GM19328 (cell line): ENCODE data around the gene ZNF18.

Experiments used
- ATAC-seq: cut with Tn5 transposase; IDR thresholded peaks from one replicate; pipeline ENCODE4 v1.9.1; 2021; ENCODE audit warnings: mild to moderate bottlenecking, moderate library complexity; ENCODE audit not compliant: unreplicated experiment

Gene ZNF18, protein sequence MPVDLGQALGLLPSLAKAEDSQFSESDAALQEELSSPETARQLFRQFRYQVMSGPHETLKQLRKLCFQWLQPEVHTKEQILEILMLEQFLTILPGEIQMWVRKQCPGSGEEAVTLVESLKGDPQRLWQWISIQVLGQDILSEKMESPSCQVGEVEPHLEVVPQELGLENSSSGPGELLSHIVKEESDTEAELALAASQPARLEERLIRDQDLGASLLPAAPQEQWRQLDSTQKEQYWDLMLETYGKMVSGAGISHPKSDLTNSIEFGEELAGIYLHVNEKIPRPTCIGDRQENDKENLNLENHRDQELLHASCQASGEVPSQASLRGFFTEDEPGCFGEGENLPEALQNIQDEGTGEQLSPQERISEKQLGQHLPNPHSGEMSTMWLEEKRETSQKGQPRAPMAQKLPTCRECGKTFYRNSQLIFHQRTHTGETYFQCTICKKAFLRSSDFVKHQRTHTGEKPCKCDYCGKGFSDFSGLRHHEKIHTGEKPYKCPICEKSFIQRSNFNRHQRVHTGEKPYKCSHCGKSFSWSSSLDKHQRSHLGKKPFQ

DNA sequence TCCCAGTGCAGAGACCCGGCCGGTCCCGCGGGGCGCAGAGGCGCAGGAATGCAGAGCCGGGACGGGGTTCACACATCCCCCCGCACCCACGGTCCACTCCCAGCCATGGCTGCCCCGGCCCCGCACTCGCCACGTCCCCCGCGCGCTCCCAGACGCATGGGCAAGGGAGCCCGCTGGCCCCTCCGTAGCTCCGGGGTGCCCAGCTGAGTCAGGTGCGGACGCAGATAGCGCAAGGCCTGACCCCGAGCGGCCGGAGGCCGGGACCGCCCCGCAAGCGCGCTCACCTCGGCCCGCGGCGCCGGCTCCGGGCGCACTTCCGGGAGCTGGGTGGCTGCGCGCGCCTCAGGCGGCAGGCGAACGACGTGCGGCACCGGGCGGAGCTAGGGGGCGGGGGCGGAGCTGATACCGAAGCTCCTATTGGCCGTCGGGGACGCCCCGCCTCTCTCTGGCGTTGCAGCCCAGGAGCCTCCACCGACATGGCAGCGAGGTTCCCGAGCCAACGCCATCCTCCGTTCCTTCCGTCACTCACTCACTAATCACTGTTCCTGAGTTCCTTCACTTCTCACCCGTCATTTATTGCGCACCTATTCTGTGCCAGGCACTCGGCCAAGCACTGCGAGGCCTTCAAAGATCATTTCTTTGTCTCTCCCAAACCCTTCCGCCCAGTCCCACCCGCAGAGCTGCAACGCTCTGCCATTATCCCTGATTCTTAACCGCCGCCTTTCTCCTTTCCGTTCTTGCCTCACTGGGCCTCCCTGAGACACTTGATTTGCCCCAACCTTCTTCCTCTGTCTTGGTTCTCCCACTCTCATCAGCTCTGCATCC, at the start of gene ZNF18:
ZNF18 (minus strand) TSS at position 329 of the 825 bp plus-strand sequence. CDS start 4,646 bp downstream, outside the sequence.
- ATAC-seq: peak; percentile 97

DNA sequence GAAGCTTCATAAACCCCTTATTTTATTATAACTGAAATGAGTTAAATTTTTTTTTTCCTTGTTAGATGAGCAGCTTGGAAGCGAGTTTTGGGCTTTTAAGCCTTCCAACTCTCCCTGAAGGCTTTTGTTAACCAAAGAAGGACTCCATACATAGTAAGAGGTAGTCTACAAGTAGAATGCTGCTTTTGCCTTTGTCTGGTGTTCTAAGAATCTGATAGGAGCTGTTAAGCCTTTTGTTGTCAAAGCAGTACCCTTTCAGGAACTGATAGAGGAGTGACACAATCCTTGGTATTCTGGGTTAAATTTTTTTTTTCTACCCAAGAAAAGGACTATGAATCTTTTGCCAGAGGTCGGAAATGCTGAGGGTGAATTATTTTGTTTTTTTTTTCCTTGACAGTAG, 49.5 kb upstream of the ZNF18 start:
- ATAC-seq: no peak

DNA sequence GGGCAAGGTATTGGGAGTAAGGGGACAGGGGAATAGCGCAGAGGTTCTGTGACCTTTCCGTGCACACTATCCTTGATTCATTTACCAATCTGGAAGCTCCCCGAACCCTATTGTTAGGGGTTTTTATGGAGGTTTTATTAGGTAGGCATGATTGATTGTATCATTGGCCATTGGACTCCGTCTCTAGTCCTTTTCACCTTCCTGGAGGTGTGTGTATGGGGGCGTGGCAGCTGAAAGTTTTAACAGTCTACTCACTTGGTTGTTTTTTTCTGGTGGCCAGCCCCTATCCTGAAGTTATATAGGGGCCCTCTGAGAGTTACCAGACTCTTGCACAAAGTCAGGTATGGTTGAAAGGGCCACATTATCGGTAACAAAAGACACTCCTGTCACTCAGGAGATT, 46.4 kb upstream of the ZNF18 start:
- ATAC-seq: no peak

DNA sequence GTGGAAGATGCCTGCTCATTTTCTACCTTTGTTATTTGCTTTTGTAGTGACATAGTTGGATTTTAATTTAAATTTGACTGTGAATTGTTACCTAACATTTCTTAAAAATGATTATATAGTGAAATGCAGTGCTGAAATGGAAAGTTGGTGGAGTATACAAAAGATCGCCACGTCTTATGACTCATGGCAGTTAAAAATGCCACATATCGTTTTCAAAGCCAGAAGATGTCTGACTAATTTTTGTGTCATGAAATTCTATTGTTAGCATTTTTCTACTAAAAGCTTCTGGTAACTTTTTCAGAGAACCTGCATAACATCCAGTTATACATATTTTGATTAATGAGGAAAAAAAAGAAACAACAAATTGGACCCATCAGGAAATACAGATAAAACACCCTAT, 44.0 kb upstream of the ZNF18 start:
- ATAC-seq: no peak

DNA sequence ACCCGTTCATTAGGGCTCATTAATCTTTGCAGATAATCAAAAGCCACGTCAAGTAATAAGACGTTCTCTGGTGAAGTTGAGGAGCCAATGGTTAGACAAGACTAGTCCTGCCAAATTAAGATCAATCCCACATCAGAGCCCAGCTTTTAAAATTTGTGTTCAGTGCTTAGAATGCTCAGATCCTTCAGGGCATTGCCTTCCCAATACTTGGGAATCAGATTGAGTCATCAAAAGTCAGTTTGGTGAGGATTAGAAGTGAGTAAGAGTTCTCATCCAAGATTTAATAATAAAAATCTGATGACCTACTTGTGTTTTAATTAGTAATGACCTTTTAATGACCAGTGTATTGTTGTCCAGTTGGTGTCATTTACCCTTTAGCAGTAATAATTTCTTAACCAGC, 43.2 kb upstream of the ZNF18 start:
- ATAC-seq: no peak

DNA sequence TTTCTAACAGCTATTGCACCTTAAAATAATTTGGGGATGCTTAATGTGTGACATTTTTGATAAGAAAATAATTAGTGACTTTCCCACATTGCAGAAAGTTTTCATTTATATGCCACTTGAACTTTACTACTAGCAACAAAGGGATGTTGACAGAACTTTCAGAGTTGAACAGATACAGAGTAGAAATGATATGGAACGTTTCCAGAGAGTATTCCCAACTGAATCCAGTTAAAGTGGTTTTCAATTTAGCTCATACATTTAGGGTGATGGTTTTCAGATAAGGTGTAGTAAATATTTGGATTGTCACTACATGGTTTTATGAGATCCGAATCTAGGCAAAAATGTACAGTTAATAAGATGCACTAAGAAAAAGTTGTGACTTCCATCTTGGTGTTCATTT, 40.7 kb upstream of the ZNF18 start:
- no peak for ATAC-seq

DNA sequence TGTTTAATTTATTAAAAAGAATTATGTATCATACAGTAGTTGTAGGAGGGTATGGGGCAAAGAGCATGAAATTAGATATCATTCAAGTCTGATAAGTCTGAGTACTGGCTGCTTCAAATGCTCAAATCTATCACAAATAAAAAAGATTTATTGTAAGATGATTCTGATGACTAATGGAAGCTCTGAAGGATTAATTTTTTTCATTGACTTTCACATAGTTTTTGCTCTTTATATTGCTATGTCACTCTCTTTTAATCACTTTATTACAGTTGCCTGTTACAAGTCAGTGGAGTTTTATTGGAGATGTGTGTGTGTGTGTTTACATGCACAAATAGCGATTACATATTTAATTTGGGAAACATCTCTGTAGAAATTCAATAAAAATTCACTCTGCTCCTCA, 38.4 kb upstream of the ZNF18 start:
- no peak for ATAC-seq

DNA sequence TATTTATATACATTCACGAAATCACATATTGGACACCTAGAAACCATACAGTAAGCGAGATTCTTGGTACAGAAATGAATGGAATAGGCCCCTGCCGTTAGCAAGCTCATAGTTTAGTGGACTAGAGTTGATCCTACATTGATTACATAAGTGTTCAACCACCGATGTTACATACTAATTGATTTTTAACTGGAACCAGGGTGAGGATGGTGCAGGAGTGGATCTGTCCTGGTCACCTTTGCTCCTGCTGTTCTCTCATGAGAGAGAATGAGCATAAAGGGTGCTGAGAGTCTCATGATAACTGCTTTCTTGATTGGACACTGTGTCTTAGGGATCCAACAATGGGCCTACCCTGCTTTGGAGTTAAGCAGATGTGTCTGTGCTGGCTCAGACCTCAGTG, 37.3 kb upstream of the ZNF18 start:
- ATAC-seq: no peak

DNA sequence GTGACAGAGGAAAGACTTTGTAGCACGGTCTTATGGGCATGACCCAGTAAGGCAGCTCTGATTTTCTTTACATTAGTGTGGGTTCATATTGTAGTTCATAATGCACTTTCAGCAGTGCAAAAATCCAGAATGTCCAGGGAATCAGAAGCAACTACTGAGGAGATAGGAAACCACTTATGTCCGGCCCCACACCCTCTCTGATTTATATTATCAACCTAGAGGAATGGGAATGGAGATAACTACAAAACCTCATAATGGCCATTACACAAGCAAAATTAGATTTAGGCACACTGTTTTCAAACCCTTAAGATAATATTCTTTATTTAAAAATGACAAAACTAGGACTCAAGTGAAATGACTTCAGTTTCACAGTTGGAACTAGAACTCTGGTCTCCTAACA, 31.3 kb upstream of the ZNF18 start:
- ATAC-seq: no peak

DNA sequence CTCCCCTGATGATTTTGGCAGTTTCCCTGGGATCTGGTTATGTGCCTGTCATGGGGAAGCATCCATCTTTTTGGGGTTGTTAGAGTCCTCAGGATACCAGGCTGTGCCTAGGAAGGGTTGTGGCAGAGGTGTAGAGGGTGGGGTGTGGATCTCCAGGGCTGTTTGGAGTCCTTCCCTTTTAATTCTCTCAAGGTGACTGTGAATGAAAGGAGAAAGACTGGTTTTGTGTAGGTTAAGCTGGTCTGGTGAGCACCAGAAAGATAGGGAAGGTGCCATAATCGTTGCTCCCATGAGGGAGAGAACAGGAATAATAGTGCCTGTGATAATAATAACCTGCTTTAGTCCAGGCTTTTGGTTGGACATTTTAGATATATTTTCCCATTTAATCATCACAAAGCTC, 30.4 kb upstream of the ZNF18 start:
- ATAC-seq: no peak

DNA sequence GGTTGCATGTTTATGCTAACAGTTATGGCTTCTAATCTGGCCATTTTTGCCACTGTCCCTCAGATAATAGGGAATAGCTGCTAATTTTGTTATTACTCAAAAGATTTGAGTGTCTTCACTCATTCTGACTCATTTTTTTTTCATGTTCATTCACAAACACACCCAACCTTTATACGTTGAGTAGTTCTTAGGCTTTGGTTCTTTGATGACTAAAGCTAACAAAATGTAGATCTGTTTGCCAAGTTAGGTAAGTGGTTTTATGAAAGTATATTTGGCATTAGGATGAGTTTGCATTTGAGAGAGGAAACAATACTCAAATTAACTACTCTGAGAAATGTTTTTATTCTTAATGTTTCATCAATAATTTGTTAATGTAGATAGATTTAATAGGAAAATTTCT, 27.1 kb upstream of the ZNF18 start:
- ATAC-seq: no peak

DNA sequence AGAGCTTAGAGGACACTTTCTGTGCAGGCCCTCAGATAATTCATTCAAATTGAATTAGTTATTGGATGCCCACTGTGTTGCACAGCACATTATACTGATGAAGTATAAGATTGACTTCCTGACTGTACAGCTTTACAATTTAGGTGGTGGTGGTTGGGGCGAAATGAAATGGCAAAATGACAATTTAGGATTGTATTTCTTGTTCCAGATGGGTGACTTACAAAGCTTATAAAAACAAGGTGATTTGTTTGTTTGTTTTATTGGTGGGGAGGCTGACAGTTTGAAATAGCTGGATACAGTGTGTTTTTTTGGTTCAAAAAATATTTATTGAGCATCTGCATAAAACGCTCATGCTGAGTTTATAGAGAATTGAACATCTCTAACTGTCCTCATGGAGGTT, 25.0 kb upstream of the ZNF18 start:
- no peak for ATAC-seq

DNA sequence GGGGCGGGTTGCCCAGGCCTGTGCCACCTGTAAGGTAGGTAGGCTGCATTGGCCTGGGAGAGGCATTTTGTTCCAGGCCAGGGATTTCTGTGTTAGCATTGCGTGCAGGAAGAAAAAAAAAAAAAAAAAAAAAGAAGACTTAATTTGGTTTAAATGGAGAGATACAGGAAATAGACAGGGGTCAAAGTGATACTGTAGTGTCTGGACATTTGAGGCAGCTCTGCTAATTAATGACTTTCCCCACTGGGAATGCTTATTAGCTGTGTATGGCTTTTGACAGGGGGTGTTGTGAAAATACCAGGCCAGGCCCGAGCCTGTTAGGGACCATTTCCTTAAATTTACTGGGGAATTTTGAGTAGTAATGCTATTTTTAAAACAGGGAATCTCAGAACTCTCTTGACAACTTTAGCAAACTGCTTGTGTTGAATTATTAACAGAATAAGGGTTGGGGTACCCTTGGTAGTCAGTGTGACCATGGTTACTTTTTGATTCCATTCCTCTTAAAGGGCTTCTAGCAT, 24.4 kb upstream of the ZNF18 start:
- ATAC-seq: no peak

DNA sequence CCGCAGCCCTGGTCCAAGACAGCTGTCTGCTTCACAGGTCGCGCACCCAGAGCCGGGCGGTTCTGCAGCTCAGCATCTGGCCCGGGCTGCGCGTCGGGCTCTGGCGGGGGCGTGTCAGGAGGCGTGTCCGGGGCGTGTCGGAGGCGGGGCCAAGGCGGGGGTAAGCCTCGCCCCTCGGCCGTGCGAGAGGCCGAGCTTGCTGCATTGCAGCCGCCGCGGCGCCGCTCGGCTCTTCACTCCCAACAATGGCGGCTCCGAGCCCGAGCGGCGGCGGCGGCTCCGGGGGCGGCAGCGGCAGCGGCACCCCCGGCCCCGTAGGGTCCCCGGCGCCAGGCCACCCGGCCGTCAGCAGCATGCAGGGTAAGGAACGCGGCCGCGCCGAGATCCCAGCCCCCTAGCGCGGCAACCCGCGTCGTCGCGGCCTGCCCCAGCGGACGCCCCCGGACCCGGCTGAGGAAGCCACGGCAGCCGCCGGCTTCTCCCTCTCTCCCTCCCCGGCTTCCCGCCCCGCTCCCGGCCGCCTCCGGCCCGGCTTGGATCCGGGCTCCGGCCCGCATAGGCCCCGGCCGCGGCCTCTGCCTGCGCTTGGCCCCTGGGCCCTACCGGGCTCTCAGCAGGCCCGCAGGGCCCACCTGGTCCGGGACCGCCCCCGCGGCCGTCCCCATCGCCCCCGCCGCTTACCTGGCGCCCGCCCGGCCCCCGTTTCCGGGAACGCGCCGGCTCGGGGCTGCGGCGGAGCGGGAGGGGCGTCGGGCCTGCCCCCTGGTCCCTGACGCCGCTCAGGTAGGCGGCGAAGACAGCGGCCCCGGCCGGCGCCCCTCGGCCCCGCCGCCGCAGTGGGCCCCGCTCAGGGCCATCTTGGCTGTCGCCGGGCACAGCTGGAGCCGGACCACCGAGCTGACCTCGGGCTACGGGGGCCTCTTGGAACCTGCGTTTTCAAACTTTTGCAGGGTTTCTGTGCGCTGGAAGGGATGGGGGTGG, 23.7 kb upstream of the ZNF18 start, which contains the start of gene MAP2K4:
MAP2K4 (plus strand) TSS at position 236 of the 981 bp plus-strand sequence; CDS start at position 246, 10 bp downstream.
- ATAC-seq: peak; percentile 92

DNA sequence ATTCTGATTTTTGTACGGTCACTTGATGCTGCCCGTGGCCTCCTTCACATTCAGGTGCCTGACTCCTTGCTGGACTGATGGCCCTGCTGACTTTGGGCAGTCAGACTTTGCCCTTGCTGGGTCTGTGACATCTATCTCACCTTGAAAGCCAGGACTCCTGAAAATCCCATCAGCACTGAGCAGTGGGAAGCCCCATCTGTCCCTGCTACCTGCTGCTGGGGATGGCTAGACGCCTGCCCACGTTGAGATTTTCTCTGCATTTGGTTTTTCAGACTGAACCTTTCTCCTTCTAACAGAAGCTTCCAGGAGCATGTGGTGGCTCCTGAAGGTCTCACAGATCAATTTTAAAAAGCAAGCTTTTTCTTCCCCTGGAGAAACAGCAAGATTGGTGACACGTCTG, 10.2 kb upstream of the ZNF18 start:
- no peak for ATAC-seq

DNA sequence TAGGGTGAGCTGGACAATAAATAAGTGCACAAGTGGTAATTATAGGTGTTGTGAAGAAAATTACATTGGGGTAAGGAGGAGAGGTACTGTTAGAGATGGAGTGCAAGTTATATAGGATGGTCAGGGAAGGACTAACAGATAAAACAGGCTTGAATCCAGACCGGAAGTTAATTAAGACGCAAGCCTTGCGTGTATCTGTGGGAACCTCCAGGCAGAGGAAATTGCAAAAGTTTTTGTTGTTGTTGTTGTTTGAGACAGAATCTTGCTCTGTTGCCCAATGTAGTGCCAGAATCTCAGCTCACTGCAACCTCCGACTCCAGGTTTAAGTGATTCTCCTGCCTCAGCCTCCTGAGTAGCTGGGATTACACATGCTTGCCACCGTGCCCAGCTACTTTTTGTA, 2.4 kb upstream of the ZNF18 start:
- no peak for ATAC-seq

DNA sequence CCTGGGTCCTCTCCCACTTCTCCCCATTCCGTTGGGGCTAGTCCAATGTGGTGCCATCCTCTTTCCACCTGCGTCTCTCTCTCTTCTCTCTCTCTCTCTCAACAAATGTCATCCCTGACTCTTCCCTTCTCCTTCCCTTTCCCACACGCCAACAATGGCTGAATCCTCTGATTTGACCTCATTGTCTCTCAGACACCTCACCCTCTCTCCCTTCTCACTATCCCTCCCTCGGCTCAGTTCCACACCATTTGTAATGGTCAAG, 628 bp upstream of the ZNF18 start:
- no peak for ATAC-seq

DNA sequence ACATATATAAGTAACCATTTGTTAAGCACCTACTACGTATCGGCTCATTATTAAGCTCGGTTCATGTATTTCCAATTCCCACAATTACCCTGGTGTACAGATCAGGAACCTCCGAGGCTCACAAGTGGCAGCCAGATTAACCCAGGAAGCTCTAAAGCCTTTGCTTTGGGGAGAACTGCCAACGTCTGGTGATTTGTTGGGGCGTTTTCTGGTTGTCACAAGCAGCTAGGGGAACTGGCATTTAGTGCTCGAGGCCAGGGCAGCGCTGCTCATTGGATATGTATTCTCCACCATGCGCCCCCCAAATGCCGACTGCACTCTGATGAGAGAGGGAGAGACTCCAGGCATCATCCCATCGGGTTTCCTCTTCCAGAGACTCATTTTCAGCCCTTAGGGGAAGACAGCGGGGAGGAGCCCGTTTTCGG, 541 bp downstream of the ZNF18 start:
- peak; percentile 35 for ATAC-seq

DNA sequence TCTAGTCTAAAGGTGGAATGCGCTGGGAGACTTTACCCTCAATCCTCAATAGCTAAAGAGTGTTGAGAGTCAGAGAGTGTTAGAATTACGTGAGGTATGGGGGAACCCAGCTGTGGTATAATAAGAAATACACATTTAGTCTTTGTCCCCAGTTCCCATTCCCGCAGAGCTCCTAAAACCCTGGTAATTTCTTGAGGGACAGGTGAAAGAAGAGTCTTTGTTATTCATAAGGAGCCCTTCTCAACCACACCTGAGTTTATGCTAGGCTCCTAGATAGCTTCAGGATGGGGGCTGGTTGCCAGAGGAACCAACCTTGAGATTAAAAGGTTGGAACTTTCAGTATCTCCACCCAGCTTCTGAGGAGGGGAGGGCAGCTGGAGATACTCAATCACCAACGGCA, 5.8 kb downstream of the ZNF18 start:
- ATAC-seq: no peak

DNA sequence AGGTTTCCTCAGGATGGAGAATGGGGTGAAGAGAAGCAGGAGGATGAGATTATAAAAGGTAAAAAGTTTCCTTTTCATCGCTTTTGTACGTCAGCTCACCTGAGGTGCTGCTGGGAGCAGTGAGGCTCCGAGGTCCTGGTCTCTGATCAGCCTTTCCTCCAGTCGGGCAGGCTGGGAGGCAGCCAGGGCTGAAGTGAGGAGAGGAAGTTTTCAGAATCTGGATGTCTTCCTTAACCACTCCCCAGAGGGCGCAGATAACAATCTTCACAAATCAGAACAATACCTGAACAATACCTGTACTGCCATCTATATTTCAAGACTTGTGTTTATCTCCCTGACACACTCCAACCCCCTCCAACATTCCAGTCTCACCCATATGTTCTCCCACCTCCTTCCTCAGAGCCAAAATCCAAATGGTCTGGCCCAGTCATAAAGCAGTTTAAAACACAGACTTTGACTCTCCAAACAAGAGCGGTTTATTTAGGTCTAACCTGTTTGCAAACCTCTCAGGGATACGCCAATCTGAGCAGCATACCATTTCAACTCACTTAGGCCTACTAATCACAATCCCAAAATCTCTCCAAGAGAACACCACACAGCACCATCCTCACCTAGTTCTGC, 6.8 kb downstream of the ZNF18 start:
- no peak for ATAC-seq
